ENCODE results near the gene PFKFB3. TPM values are rescaled to one million over a fixed set of nuclear protein-coding genes. Genes with fewer than 3 reads are reported as not detected.

The PFKFB3 gene
- polyA plus RNA-seq, 1 experiment: 30.7 TPM

DNA sequence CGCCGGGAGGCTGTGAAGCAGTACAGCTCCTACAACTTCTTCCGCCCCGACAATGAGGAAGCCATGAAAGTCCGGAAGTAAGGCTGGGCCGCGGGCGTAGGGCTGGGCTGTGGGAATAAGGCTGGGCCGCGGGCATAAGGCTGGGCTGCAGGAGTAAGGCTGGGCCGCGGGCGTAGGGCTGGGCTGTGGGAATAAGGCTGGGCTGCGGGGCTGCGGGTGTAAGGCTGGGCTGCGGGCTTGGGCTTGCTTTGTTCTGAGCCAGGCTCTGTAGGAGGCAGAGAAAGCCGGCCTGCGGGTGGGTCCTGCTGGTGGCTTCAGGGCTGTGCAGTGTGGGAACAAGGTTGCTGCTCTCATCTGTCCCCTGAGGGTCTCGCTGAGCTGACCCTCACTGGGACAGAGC, 12.5 kb downstream of the PFKFB3 start:
- CTCF ChIA-PET: interaction anchor here (4.2 kb wide), 1 partner anchor 13 kb away, joined by 21 read pairs; the partner anchor contains the start of gene PFKFB3
- no peak for DNase-seq (ENCODE audit: low read depth)
- TF ChIP-seq CTCF (IDR thresholded peaks at IDR 0.05; ENCODE audit: insufficient read depth, low read depth, low read length): no peak
- POLR2A ChIA-PET: no interaction called here
- H3K4me3 ChIP-seq (ENCODE audit: low read depth, low read length): no peak overlapping the region
- no peaks in the 10 kb centered on the region for H3K27me3 ChIP-seq (ENCODE audit: control insufficient read depth, insufficient read depth, low read length)
- peaks cover 47% of the 10 kb centered on the region for H3K36me3 ChIP-seq (ENCODE audit: control insufficient read depth, insufficient read depth, low read length)

- no peak for TF ChIP-seq CTCF (IDR thresholded peaks at IDR 0.05; ENCODE audit: insufficient read depth, low read depth, low read length)
- no peaks in the 10 kb centered on the region for H3K27me3 ChIP-seq (ENCODE audit: control insufficient read depth, insufficient read depth, low read length)
- no peak overlapping the region for H3K4me3 ChIP-seq (ENCODE audit: low read depth, low read length)
- DNase-seq (ENCODE audit: low read depth): no peak
- POLR2A ChIA-PET: no interaction called here
- CTCF ChIA-PET: interaction anchor here (0.6 to 4.2 kb wide), 2 partner anchors 13 to 18 kb away, joined by 3 to 21 read pairs; partner anchors contain the start of gene PFKFB3
- H3K36me3 ChIP-seq (ENCODE audit: control insufficient read depth, insufficient read depth, low read length): peaks cover 53% of the 10 kb centered on the region
Observed at GRCh38 chr10:6215683-6216484, 13.2 kb downstream of the PFKFB3 start.

- Histone ChIP-seq H3K36me3 (ENCODE audit: control insufficient read depth, insufficient read depth, low read length) (peaks cover 64% of the 10 kb centered on the region), H3K27me3 (ENCODE audit: control insufficient read depth, insufficient read depth, low read length) (no peaks in the 10 kb centered on the region), H3K4me3 (ENCODE audit: low read depth, low read length) (no peak overlapping the region)
- no peak for TF ChIP-seq CTCF (IDR thresholded peaks at IDR 0.05; ENCODE audit: insufficient read depth, low read depth, low read length)
- ChIA-PET CTCF (interaction anchor here (3.9 kb wide), 1 partner anchor 13 kb away, joined by 27 read pairs; the partner anchor contains the start of gene PFKFB3), POLR2A (no interaction called here)
- DNase-seq (ENCODE audit: low read depth): no peak
Observed at GRCh38 chr10:6216916-6217315, 14.2 kb downstream of the PFKFB3 start.

GRCh38 chr10:6217611-6218010, 14.9 kb downstream of the PFKFB3 start:
- no peak overlapping the region for H3K4me3 ChIP-seq (ENCODE audit: low read depth, low read length)
- no peak for TF ChIP-seq CTCF (IDR thresholded peaks at IDR 0.05; ENCODE audit: insufficient read depth, low read depth, low read length)
- POLR2A ChIA-PET: no interaction called here
- no peak for DNase-seq (ENCODE audit: low read depth)
- H3K36me3 ChIP-seq (ENCODE audit: control insufficient read depth, insufficient read depth, low read length): peaks cover 69% of the 10 kb centered on the region
- H3K27me3 ChIP-seq (ENCODE audit: control insufficient read depth, insufficient read depth, low read length): no peaks in the 10 kb centered on the region
- CTCF ChIA-PET: interaction anchor here (0.6 to 3.9 kb wide), 4 partner anchors 14 to 400 kb away, joined by 3 to 27 read pairs (median 6); partner anchors contain the start of gene PFKFB3

DNA sequence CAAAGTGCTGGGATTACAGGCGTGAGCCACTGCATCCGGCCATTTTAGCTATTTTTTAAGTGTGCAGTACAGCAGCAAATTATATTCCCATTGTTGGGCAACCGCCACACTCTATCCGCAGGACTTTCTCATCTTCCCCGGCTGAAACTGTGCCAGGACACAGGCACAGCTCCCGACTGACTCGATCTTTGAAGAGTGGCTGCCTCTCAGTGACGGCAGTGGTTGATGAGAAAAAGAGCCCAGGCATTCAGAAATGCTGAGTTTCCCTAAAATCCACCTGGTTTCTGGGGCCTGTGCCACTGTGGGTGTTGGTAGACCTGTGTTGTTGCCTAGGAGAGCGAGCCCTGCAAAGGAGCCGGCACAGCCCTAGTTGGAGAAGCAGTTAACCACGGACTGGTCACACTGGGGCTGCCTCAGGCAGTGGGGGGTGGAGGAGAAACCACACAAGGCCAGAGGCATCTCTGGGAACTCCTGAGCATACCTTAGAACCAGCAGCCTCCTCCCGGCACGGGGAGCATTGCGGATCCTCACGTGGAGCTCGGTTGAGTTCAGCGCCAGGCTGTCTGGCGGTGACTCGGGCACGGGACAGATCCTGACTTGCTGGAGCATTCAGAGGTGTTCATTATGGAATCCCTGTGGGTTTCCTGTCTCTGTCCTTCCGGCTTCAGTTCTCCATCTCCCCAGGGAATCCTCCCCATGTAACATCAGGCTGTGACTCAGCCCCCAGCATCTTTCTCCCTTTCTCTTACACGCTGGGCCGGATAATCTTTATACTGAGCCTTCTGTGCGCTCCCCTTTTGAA, 16.2 kb downstream of the PFKFB3 start:
- CTCF ChIA-PET: interaction anchor here (0.8 to 3.9 kb wide), 5 partner anchors 15 to 187 kb away, joined by 3 to 27 read pairs (median 5); partner anchors contain the start of gene PFKFB3
- H3K27me3 ChIP-seq (ENCODE audit: control insufficient read depth, insufficient read depth, low read length): no peaks in the 10 kb centered on the region
- TF ChIP-seq CTCF (IDR thresholded peaks at IDR 0.05; ENCODE audit: insufficient read depth, low read depth, low read length): no peak
- POLR2A ChIA-PET: no interaction called here
- H3K36me3 ChIP-seq (ENCODE audit: control insufficient read depth, insufficient read depth, low read length): peaks cover 75% of the 10 kb centered on the region
- H3K4me3 ChIP-seq (ENCODE audit: low read depth, low read length): no peak overlapping the region
- no peak for DNase-seq (ENCODE audit: low read depth)

Data from BJ (cell line).